Measurements from ENCODE around the gene DENND10. TPM values are rescaled to one million over a fixed set of nuclear protein-coding genes. Genes with fewer than 3 reads are reported as not detected.
A peak's percentile ranks its signal among the peaks of the same experiment; 100 is the strongest.

DENND10 gene
- total RNA-seq, 4 donors from 2014 or later = 57.1 to 103 (median 59.9) TPM

DNA sequence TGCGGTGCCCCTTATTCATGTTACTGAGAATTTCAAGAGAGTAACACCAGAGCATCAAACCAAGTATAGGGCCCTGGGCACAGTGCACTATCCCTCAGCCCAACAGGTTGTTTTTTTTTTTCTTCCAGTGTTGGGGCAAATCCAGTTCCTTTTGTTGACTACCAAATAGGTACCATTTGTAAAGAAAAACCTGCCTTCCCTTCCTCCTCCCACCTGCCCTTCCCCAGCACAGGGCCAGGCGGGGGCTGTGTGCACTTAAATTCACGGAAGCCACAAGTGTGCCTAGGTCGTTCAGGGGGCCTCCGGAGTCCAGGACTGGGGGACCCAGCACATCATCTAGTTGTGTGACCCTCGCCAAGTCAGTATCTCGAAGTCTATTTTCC lies 62.2 kb downstream of the DENND10 start:
- peak overlapping the region; percentile 89 to 94 (median 91) for H3K27ac ChIP-seq
- DNase-seq = no peak
- in situ Hi-C loops (cut with MboI; ENCODE audit: low pct_ligation_motif_present in 1 of 4, low pct_unique_long_range_greater_than_20kb in 1 of 4, low sequenced_read_pairs in 3 of 4) (no loop called here), intact Hi-C loops (cut with DNase I; ENCODE audit: low total_unique reads) (no loop called here)
- H3K9me3 ChIP-seq = no peaks in the 10 kb centered on the region
- peaks cover 0 to 16% (median 13%) of the 10 kb centered on the region in 4 donors for H3K4me1 ChIP-seq
- no peak for TF ChIP-seq POLR2AphosphoS5 (IDR thresholded peaks at IDR 0.05)
- TF ChIP-seq, protein P1, sequence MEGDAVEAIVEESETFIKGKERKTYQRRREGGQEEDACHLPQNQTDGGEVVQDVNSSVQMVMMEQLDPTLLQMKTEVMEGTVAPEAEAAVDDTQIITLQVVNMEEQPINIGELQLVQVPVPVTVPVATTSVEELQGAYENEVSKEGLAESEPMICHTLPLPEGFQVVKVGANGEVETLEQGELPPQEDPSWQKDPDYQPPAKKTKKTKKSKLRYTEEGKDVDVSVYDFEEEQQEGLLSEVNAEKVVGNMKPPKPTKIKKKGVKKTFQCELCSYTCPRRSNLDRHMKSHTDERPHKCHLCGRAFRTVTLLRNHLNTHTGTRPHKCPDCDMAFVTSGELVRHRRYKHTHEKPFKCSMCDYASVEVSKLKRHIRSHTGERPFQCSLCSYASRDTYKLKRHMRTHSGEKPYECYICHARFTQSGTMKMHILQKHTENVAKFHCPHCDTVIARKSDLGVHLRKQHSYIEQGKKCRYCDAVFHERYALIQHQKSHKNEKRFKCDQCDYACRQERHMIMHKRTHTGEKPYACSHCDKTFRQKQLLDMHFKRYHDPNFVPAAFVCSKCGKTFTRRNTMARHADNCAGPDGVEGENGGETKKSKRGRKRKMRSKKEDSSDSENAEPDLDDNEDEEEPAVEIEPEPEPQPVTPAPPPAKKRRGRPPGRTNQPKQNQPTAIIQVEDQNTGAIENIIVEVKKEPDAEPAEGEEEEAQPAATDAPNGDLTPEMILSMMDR (IDR thresholded peaks at IDR 0.05) = no peak
- TF ChIP-seq POLR2A (IDR thresholded peaks at IDR 0.05) = no peak
- TF ChIP-seq EP300 (IDR thresholded peaks at IDR 0.05; ENCODE audit: low read depth) = no peak
- WGBS, 2 donors (ENCODE audit: low coverage in 1 of 2) = 69% methylated on average over 5 to 7 of the region's 7 CpGs
- H3K27me3 ChIP-seq = no peaks in the 10 kb centered on the region
- H3K4me3 ChIP-seq = peak overlapping the region; percentile 55 to 84 (median 79)
- peaks cover 0 to 27% (median 8%) of the 10 kb centered on the region in 4 donors for H3K36me3 ChIP-seq

DNA sequence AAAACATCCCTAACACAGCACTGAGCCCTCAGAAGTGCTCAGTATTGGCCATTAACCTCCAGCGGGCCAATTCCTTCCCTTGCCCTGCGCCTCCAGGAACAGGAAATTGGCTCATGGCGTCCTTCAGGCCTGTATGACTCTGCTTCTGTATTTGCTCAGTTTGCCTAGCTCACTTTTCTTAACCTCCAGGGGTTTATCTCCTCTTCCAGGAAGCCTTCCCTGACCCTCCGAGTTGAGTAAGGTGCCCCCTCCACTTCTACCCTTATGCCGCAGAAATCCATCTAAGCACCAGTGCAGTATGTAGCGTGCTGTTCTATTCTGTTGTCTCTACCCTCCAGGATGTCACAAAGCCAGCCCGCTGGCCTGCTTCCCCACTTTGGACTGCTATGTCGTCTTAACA lies 62.7 kb downstream of the DENND10 start:
- 77% methylated on average over 8 of the region's 8 CpGs; no CpG with 5 or more reads in 1 of the 2 donors for WGBS, 2 donors (ENCODE audit: low coverage in 1 of 2)

DNA sequence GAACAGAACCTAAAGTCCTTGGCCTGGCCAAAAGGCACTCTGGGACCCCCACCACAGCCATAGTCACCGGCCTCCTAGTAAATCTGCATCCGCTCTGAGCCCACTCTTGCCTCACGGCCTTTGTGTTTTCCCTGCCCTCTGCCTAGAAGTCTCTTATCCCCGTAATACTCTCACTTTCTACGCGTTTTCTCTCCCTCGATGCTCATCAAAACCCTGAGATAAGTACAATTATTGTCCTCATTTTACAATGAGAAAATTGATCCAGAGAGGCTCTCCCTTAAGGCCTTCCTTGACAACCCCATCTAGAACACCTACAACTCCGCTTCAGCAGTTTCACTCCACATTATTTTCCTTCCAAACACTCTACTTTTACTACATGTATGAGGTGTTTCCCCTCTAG lies 63.1 kb downstream of the DENND10 start:
- no peak overlapping the region for H3K4me3 ChIP-seq
- TF ChIP-seq POLR2A (IDR thresholded peaks at IDR 0.05) (no peak), EP300 (IDR thresholded peaks at IDR 0.05; ENCODE audit: low read depth) (no peak), POLR2AphosphoS5 (IDR thresholded peaks at IDR 0.05) (no peak)
- TF ChIP-seq, protein P1 (IDR thresholded peaks at IDR 0.05) = no peak
- intact Hi-C loops (cut with DNase I; ENCODE audit: low total_unique reads) (no loop called here), in situ Hi-C loops (cut with MboI; ENCODE audit: low pct_ligation_motif_present in 1 of 4, low pct_unique_long_range_greater_than_20kb in 1 of 4, low sequenced_read_pairs in 3 of 4) (no loop called here)
- 83 to 86% methylated on average over 8 of the region's 8 CpGs for WGBS, 2 donors (ENCODE audit: low coverage in 1 of 2)
- DNase-seq = no peak
- no peaks in the 10 kb centered on the region for H3K9me3 ChIP-seq
- peaks cover 0 to 31% (median 13%) of the 10 kb centered on the region in 4 donors for H3K36me3 ChIP-seq
- no peaks in the 10 kb centered on the region for H3K27me3 ChIP-seq
- H3K4me1 ChIP-seq = peaks cover 0 to 16% (median 13%) of the 10 kb centered on the region in 4 donors
- H3K27ac ChIP-seq = peak overlapping the region in 2 of 4 donors; percentile 89 to 94

More for the DNA sequence above, 62.7 kb downstream of the DENND10 start:
- H3K4me3 ChIP-seq = no peak overlapping the region
- in situ Hi-C loops (cut with MboI; ENCODE audit: low pct_ligation_motif_present in 1 of 4, low pct_unique_long_range_greater_than_20kb in 1 of 4, low sequenced_read_pairs in 3 of 4) (no loop called here), intact Hi-C loops (cut with DNase I; ENCODE audit: low total_unique reads) (no loop called here)
- no peaks in the 10 kb centered on the region for H3K27me3 ChIP-seq
- H3K27ac ChIP-seq = peak overlapping the region; percentile 89 to 94 (median 91)
- TF ChIP-seq POLR2AphosphoS5 (IDR thresholded peaks at IDR 0.05) (no peak), EP300 (IDR thresholded peaks at IDR 0.05; ENCODE audit: low read depth) (no peak), POLR2A (IDR thresholded peaks at IDR 0.05) (no peak)
- TF ChIP-seq, protein P1 (IDR thresholded peaks at IDR 0.05) = no peak
- no peaks in the 10 kb centered on the region for H3K9me3 ChIP-seq
- H3K36me3 ChIP-seq = peaks cover 0 to 27% (median 10%) of the 10 kb centered on the region in 4 donors
- no peak for DNase-seq
- peaks cover 0 to 16% (median 13%) of the 10 kb centered on the region in 4 donors for H3K4me1 ChIP-seq

GRCh38 chr10:119174109-119174508 lies 70.2 kb downstream of the DENND10 start:
- WGBS, 2 donors (ENCODE audit: low coverage in 1 of 2) = 61 to 80% methylated on average over 2 of the region's 2 CpGs
- Histone ChIP-seq H3K4me1 (peaks cover 11 to 27% (median 22%) of the 10 kb centered on the region in 4 donors), H3K4me3 (no peak overlapping the region), H3K9me3 (no peaks in the 10 kb centered on the region), H3K36me3 (peaks cover 0 to 34% (median 14%) of the 10 kb centered on the region in 4 donors), H3K27ac (no peak overlapping the region), H3K27me3 (no peaks in the 10 kb centered on the region)
- intact Hi-C loops (cut with DNase I; ENCODE audit: low total_unique reads) = no loop called here
- no peak for DNase-seq
- TF ChIP-seq, protein P1 (IDR thresholded peaks at IDR 0.05) = no peak
- in situ Hi-C loops (cut with MboI; ENCODE audit: low pct_ligation_motif_present in 1 of 4, low pct_unique_long_range_greater_than_20kb in 1 of 4, low sequenced_read_pairs in 3 of 4) = no loop called here

Data from transverse colon (tissue), 4 donors.